HepG2 (cell line): ENCODE results near the gene LACTBL1. TPM values are rescaled to one million over a fixed set of nuclear protein-coding genes. Genes with fewer than 3 reads are reported as not detected.

Experiments
- DDIT3 ChIP-seq: sonication (generic); formaldehyde crosslinking; IDR thresholded peaks from 2 replicates; pipeline ENCODE4 v1.4.0; 2020; ENCODE audit warnings: mild to moderate bottlenecking, missing genetic modification reagents
- FOXC1 ChIP-seq: sonication (generic); formaldehyde crosslinking; IDR thresholded peaks from 2 replicates; pipeline ENCODE4 v1.8.0; 2022; ENCODE audit warnings: mild to moderate bottlenecking, missing genetic modification reagents, borderline replicate concordance
- MED8 ChIP-seq: sonication (generic); formaldehyde crosslinking; IDR thresholded peaks from 2 replicates; pipeline ENCODE4 v1.8.1; 2023; ENCODE audit warnings: mild to moderate bottlenecking, missing genetic modification reagents; ENCODE audit not compliant: insufficient replicate concordance
- NONO ChIP-seq, 2 experiments: fragments of 450-650 bp in 1 of 2; sonication (generic) in 1 of 2; formaldehyde crosslinking in 1 of 2; IDR thresholded peaks in 1 of 2; conservative IDR thresholded peaks in 1 of 2; 2 replicates each; pipeline versions ENCODE4 v1.6.1 to v1.8.0; 2017 to 2022; ENCODE audit warnings: mild to moderate bottlenecking in 1 of 2, missing genetic modification reagents in 1 of 2, moderate library complexity in 1 of 2
- POLR2G ChIP-seq: fragments of 200-400 bp; formaldehyde crosslinking; IDR thresholded peaks from 2 replicates; pipeline ENCODE4 v1.6.1; 2018; ENCODE audit warnings: mild to moderate bottlenecking, low read depth, low read length, moderate library complexity
- SKIL ChIP-seq: sonication (generic); formaldehyde crosslinking; IDR thresholded peaks from 2 replicates; pipeline ENCODE4 v1.8.0; 2022; ENCODE audit warnings: missing genetic modification reagents, mild to moderate bottlenecking, moderate library complexity, borderline replicate concordance
- TSC22D2 ChIP-seq: sonication (generic); formaldehyde crosslinking; IDR thresholded peaks from 2 replicates; pipeline ENCODE4 v1.5.1; 2020; ENCODE audit warnings: missing genetic modification reagents, mild to moderate bottlenecking, borderline replicate concordance
- UBTF ChIP-seq: sonication (generic); formaldehyde crosslinking; IDR thresholded peaks from 2 replicates; pipeline ENCODE4 v1.4.0; 2020; ENCODE audit warnings: mild to moderate bottlenecking, missing genetic modification reagents
- ZC3H4 ChIP-seq: sonication (generic); formaldehyde crosslinking; IDR thresholded peaks from 2 replicates; pipeline ENCODE4 v1.4.0; 2020; ENCODE audit warnings: missing genetic modification reagents, borderline replicate concordance
- ZNF33A ChIP-seq: sonication (generic); formaldehyde crosslinking; IDR thresholded peaks from 2 replicates; pipeline ENCODE4 v1.5.1; 2020; ENCODE audit warnings: missing genetic modification reagents, mild to moderate bottlenecking, moderate library complexity, borderline replicate concordance
- ZNF407 ChIP-seq: sonication (generic); formaldehyde crosslinking; IDR thresholded peaks from one replicate; pipeline ENCODE4 v1.5.1; 2020; ENCODE audit warnings: mild to moderate bottlenecking, missing genetic modification reagents; ENCODE audit errors: not compliant biosample characterization
- ZNF557 ChIP-seq: sonication (generic); formaldehyde crosslinking; IDR thresholded peaks from 2 replicates; pipeline ENCODE4 v1.4.0; 2020; ENCODE audit warnings: missing genetic modification reagents
- polyA plus RNA-seq, 8 experiments: library from polyadenylated mRNA; depleted of rRNA in 3 of 8; stranded (reverse) in 7 of 8; unstranded in 1 of 8; fragments of >200 nt; fragmentation: Illumina TruSeq in 4 of 8; extraction: Trizol in 4 of 8; gene quantifications; 2 replicates each; pipeline versions ENCODE4 v1.2.1 to v1.2.3, GENCODE V29; 2011 to 2016; ENCODE audit warnings: low read depth in 4 of 8, missing spikeins in 1 of 8, mixed read lengths in 1 of 8; ENCODE audit not compliant: insufficient read depth in 1 of 8
- total RNA-seq, 5 experiments: library from RNA; depleted of rRNA; stranded (reverse); fragments of >200 nt; fragmentation: Illumina TruSeq; extraction: Trizol; gene quantifications; 2 replicates each; pipeline ENCODE4 v1.2.3, GENCODE V29; 2016; ENCODE audit warnings: low read depth in 1 of 5
- TF ChIP-seq, protein P1 (sequence below): sonication (generic); IDR thresholded peaks from 2 replicates; pipeline ENCODE4 v1.6.1; 2016; ENCODE audit warnings: low read depth, borderline replicate concordance

The LACTBL1 gene
- total and polyA plus RNA-seq, 2 of the 13 experiments (the other 11 are each of a cell fraction or from before 2014, with no cell fraction given) = 0.12 to 1.3 TPM

DNA sequence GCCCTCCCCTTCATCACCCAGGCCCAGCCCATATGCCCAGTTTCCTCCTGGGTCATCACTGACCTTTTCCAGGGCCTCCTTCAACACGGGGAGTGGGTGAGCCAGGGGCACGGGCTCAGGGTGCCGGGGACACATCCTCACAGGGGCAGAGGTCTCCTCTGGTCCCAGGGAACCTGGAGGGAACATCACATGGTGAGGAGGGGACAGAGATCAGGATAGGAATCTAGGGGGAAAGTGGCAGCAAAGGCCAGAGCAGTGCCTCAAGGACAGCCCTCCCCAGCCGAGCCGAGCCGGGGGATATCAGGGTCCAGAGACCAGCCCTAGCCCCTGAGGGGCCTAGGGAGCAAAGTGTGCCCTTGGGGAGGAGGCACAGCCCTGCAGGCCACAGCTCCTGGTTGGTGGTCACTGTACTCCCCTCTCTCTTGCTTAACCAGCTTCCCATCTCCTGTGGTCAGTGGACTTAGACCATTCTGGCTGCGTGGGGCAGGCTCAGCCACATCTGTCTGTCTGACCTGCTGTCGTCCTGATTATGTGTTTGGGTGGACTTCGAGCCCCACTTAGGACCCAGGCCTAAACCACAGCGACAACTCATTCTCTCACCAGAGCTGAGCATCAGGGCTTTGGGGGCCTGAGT lies 9.5 kb downstream of the LACTBL1 start (continued):
- TF ChIP-seq ZNF33A (CRISPR knock-in tag) = no peak
- TF ChIP-seq FOXC1 (CRISPR knock-in tag) = no peak; the same call in 1 of the 2 replicates
- TF ChIP-seq, protein P1, sequence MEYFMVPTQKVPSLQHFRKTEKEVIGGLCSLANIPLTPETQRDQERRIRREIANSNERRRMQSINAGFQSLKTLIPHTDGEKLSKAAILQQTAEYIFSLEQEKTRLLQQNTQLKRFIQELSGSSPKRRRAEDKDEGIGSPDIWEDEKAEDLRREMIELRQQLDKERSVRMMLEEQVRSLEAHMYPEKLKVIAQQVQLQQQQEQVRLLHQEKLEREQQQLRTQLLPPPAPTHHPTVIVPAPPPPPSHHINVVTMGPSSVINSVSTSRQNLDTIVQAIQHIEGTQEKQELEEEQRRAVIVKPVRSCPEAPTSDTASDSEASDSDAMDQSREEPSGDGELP = peak; percentile 49; the same call in 1 of the 2 replicates
- no peak for TF ChIP-seq ZC3H4 (CRISPR knock-in tag)
- TF ChIP-seq NONO (IDR thresholded peaks at IDR 0.05) = no peak
- TF ChIP-seq NONO (CRISPR knock-in tag; conservative IDR thresholded peaks at IDR 0.05) = peak; percentile 82
- no peak for TF ChIP-seq MED8 (CRISPR knock-in tag)
- TF ChIP-seq POLR2G = no peak
- peak; percentile 86 for TF ChIP-seq UBTF (CRISPR knock-in tag)
- no peak; the same call in none of the 2 replicates for TF ChIP-seq SKIL (CRISPR knock-in tag)
- no peak for TF ChIP-seq ZNF407 (CRISPR knock-in tag)
- TF ChIP-seq DDIT3 = no peak
- TF ChIP-seq ZNF557 = peak; percentile 53; the same call in 1 of the 2 replicates
- no peak for TF ChIP-seq TSC22D2 (CRISPR knock-in tag)
